ENCODE data around the gene ARHGAP15. TPM values are rescaled to one million over a fixed set of nuclear protein-coding genes. Genes with fewer than 3 reads are reported as not detected.

The ARHGAP15 gene
- total and polyA plus RNA-seq, 2 experiments from 2014 or later: 0.26 TPM; not detected in 1

- Mint-ChIP-seq H3K4me1 (no peaks in the 10 kb centered on the region), H3K4me3 (no peak overlapping the region), H3K36me3 (ENCODE audit: low read depth) (no peaks in the 10 kb centered on the region), H3K27ac (no peak overlapping the region), H3K27me3 (ENCODE audit: insufficient read depth, low read depth, poor library complexity) (no peaks in the 10 kb centered on the region), H3K9me3 (no peaks in the 10 kb centered on the region)
- ATAC-seq (no peak), DNase-seq (ENCODE audit: low spot score) (no peak)
- Histone ChIP-seq H2AFZ (no peak overlapping the region), H3K27ac (ENCODE audit: low read depth) (no peak overlapping the region), H3K4me1 (ENCODE audit: insufficient read depth) (no peaks in the 10 kb centered on the region), H3K4me3 (no peak overlapping the region), H3K27me3 (ENCODE audit: insufficient read depth) (no peaks in the 10 kb centered on the region), H3F3A (replicated peaks; ENCODE audit: low read depth) (no peaks in the 10 kb centered on the region), H3K36me3 (ENCODE audit: insufficient read depth) (no peaks in the 10 kb centered on the region), H3K4me2 (no peak overlapping the region), H3K79me2 (replicated peaks; ENCODE audit: insufficient read depth) (no peaks in the 10 kb centered on the region), H3K9me2 (ENCODE audit: insufficient read depth) (no peaks in the 10 kb centered on the region), H4K20me1 (replicated peaks; ENCODE audit: insufficient read depth) (no peaks in the 10 kb centered on the region)
- TF ChIP-seq ETS1 (IDR thresholded peaks at IDR 0.05) (no peak), STAT1 (IDR thresholded peaks at IDR 0.05; ENCODE audit: unreplicated experiment) (no peak), JUNB (IDR thresholded peaks at IDR 0.05; ENCODE audit: unreplicated experiment) (no peak), ZNF331 (CRISPR knock-in tag; IDR thresholded peaks at IDR 0.05; ENCODE audit: low read depth) (no peak), NANOG (IDR thresholded peaks at IDR 0.05; ENCODE audit: borderline replicate concordance) (no peak), EZH2phosphoT487 (IDR thresholded peaks at IDR 0.05; ENCODE audit: unreplicated experiment) (no peak), CTCF (conservative IDR thresholded peaks at IDR 0.05; ENCODE audit: low read depth in 2 of 2) (no peak), CREB1 (CRISPR knock-in tag; IDR thresholded peaks at IDR 0.05; ENCODE audit: low read depth) (no peak), ZNF114 (CRISPR knock-in tag; IDR thresholded peaks at IDR 0.05) (no peak)
These were observed 299.5 kb downstream of the ARHGAP15 start for GRCh38 chr2:143428700-143429099.

GRCh38 chr2:143429932-143430679, 300.9 kb downstream of the ARHGAP15 start:
- Histone ChIP-seq H3K9me2 (ENCODE audit: insufficient read depth) (no peaks in the 10 kb centered on the region), H3K27ac (ENCODE audit: low read depth) (no peak overlapping the region), H3F3A (replicated peaks; ENCODE audit: low read depth) (no peaks in the 10 kb centered on the region), H4K20me1 (replicated peaks; ENCODE audit: insufficient read depth) (no peaks in the 10 kb centered on the region), H3K4me3 (no peak overlapping the region), H3K4me2 (no peak overlapping the region), H2AFZ (no peak overlapping the region), H3K79me2 (replicated peaks; ENCODE audit: insufficient read depth) (no peaks in the 10 kb centered on the region), H3K4me1 (ENCODE audit: insufficient read depth) (no peaks in the 10 kb centered on the region), H3K27me3 (ENCODE audit: insufficient read depth) (no peaks in the 10 kb centered on the region), H3K36me3 (ENCODE audit: insufficient read depth) (no peaks in the 10 kb centered on the region)
- Mint-ChIP-seq H3K36me3 (ENCODE audit: low read depth) (no peaks in the 10 kb centered on the region), H3K4me1 (no peaks in the 10 kb centered on the region), H3K27ac (no peak overlapping the region; the same call in 1 of the 2 replicates), H3K4me3 (no peak overlapping the region), H3K9me3 (no peaks in the 10 kb centered on the region), H3K27me3 (ENCODE audit: insufficient read depth, low read depth, poor library complexity) (no peaks in the 10 kb centered on the region)
- DNase-seq (ENCODE audit: low spot score) (no peak), ATAC-seq (no peak)
- no peak for TF ChIP-seq EZH2phosphoT487 (IDR thresholded peaks at IDR 0.05; ENCODE audit: unreplicated experiment)
- no peak for TF ChIP-seq EZH2 (IDR thresholded peaks at IDR 0.05; ENCODE audit: low read depth, unreplicated experiment)
- no peak for TF ChIP-seq ZNF462 (CRISPR knock-in tag; IDR thresholded peaks at IDR 0.05)

All from GM23338 (cell line).